Measurements from ENCODE around the gene RALGPS1.

RALGPS1 gene

DNA sequence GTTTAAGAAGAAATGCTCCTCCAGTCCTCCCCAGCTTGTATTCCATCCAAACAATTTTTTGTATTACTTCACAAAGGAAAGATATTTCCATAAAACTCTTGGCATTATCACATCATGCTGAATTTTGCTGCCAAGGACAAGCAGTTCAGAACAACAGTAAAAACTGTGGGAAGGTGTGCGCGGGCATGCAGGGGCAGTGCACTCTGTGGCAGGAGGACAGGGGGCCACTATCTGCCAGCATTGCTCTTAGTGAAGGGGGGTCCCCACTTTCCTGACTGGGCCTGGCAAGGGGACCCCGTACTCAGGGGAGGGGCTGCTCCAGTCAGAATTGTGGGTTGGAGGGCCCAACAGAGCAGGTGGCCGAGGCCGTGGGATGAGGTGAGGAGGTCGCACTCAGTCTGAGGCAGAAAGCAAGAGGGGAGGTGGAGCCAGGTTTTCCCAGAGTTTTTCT lies 175.1 kb downstream of the RALGPS1 start:
- H3K4me3 ChIP-seq (ENCODE audit: control insufficient read depth in 1 of 7, extremely low read depth in 1 of 7, insufficient read depth in 4 of 7, low read depth in 2 of 7, low read length in 6 of 7) = no peak overlapping the region
- POLR2A ChIA-PET = no interaction called here
- H3K9me3 ChIP-seq (ENCODE audit: control extremely low read depth in 1 of 5, control insufficient read depth in 4 of 5, insufficient read depth in 2 of 5, low read depth in 1 of 5, low read length in 4 of 5) = no peaks in the 10 kb centered on the region

DNA sequence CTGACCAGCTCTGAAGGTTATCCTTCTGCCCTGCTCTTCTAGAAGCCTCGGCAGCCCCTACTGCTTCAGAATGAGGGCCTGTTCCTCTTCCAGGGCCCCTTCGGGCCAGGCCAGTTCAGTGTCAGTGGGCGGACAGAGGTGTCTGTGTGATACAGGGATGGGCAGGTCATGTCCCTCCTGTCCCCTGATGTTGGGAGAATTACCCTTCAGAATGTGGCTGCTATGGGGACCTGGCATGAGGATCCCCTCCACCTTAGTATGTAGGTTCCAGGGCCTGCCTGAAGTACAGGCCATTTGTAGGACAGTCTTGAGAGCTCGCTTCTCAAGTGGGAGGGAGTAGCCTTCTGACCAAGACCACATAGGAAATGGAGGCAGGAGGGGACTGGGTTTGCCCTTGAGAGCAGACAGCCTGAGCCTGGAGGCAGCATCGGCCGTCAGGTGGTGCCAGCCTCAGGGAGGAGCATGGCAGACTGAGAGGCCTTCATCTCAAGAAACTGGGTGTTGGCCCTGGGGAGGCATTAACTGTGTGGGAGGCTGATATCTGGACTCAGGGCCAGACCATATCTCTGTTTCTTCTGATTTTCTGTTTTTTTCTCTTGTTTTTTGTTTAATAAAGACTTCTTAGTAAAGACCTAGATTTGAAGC lies 175.9 kb downstream of the RALGPS1 start:
- CTCF ChIA-PET = no interaction called here
- POLR2A ChIA-PET = no interaction called here
- peaks cover 0 to 6% (median 0%) of the 10 kb centered on the region in 5 experiments for H3K27me3 ChIP-seq (replicated peaks in 2 of 5; ENCODE audit: control insufficient read depth in 4 of 5, insufficient read depth in 5 of 5, low read length in 4 of 5)
- WGBS (ENCODE audit: insufficient coverage) = 98% methylated on average over 6 of the region's 6 CpGs
- H3K36me3 ChIP-seq (ENCODE audit: control insufficient read depth in 4 of 4, insufficient read depth in 4 of 4, low read length in 3 of 4) = no peaks in the 10 kb centered on the region
- no peak for DNase-seq
- H3K4me3 ChIP-seq (ENCODE audit: control insufficient read depth in 1 of 7, extremely low read depth in 1 of 7, insufficient read depth in 4 of 7, low read depth in 2 of 7, low read length in 6 of 7) = no peak overlapping the region
- no peak overlapping the region for H3K27ac ChIP-seq (ENCODE audit: insufficient read depth in 1 of 2, low read depth in 1 of 2, low read length in 2 of 2, poor library complexity in 1 of 2, severe bottlenecking in 2 of 2)
- no peaks in the 10 kb centered on the region for H3K9me3 ChIP-seq (ENCODE audit: control extremely low read depth in 1 of 5, control insufficient read depth in 4 of 5, insufficient read depth in 2 of 5, low read depth in 1 of 5, low read length in 4 of 5)
- H3K4me1 ChIP-seq (ENCODE audit: control extremely low read depth in 1 of 4, control insufficient read depth in 4 of 4, insufficient read depth in 4 of 4, low read length in 3 of 4) = no peaks in the 10 kb centered on the region

More for the DNA sequence above, 175.1 kb downstream of the RALGPS1 start:
- Histone ChIP-seq H3K36me3 (ENCODE audit: control insufficient read depth in 4 of 4, insufficient read depth in 4 of 4, low read length in 3 of 4) (no peaks in the 10 kb centered on the region), H3K27ac (ENCODE audit: insufficient read depth in 1 of 2, low read depth in 1 of 2, low read length in 2 of 2, poor library complexity in 1 of 2, severe bottlenecking in 2 of 2) (no peak overlapping the region), H3K27me3 (replicated peaks in 2 of 5; ENCODE audit: control insufficient read depth in 4 of 5, insufficient read depth in 5 of 5, low read length in 4 of 5) (peaks cover 0 to 6% (median 0%) of the 10 kb centered on the region in 5 experiments), H3K4me1 (ENCODE audit: control extremely low read depth in 1 of 4, control insufficient read depth in 4 of 4, insufficient read depth in 4 of 4, low read length in 3 of 4) (no peaks in the 10 kb centered on the region)
- CTCF ChIA-PET = no interaction called here
- 100% methylated on average over 3 of the region's 6 CpGs for WGBS (ENCODE audit: insufficient coverage)
- DNase-seq = no peak

DNA sequence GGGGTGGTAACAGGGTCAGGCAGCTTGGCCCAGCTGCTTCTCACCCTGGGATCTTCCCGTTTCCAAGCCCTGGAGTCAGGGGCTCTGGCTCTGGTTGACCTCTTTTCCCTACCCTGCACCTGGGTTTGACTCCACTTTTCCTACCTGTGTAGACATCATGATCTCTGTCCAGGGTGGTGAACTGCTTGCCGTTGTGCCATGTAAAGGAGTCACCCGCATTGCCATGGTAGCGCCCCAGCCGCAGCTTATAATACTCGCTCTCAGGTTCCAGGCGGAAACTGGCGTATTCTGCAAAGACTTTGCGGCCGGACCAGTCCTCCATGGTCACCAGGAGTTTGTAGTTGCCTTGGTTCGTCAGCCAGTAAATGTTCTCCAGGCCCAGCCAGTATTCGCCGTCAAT lies 176.9 kb downstream of the RALGPS1 start:
- ChIA-PET POLR2A (interaction anchor here (0.5 kb wide), 1 partner anchor 27 kb away, joined by 4 read pairs; no protein-coding TSS in a partner anchor), CTCF (no interaction called here)
- H3K27me3 ChIP-seq (replicated peaks in 2 of 5; ENCODE audit: control insufficient read depth in 4 of 5, insufficient read depth in 5 of 5, low read length in 4 of 5) = peaks cover 0 to 4% (median 0%) of the 10 kb centered on the region in 5 experiments
- H3K4me3 ChIP-seq (ENCODE audit: control insufficient read depth in 1 of 7, extremely low read depth in 1 of 7, insufficient read depth in 4 of 7, low read depth in 2 of 7, low read length in 6 of 7) = no peak overlapping the region
- WGBS (ENCODE audit: insufficient coverage) = 90% methylated on average over 13 of the region's 13 CpGs
- H3K4me1 ChIP-seq (ENCODE audit: control extremely low read depth in 1 of 4, control insufficient read depth in 4 of 4, insufficient read depth in 4 of 4, low read length in 3 of 4) = no peaks in the 10 kb centered on the region
- H3K36me3 ChIP-seq (ENCODE audit: control insufficient read depth in 4 of 4, insufficient read depth in 4 of 4, low read length in 3 of 4) = no peaks in the 10 kb centered on the region
- no peak for DNase-seq
- H3K27ac ChIP-seq (ENCODE audit: insufficient read depth in 1 of 2, low read depth in 1 of 2, low read length in 2 of 2, poor library complexity in 1 of 2, severe bottlenecking in 2 of 2) = no peak overlapping the region
- H3K9me3 ChIP-seq (ENCODE audit: control extremely low read depth in 1 of 5, control insufficient read depth in 4 of 5, insufficient read depth in 2 of 5, low read depth in 1 of 5, low read length in 4 of 5) = no peaks in the 10 kb centered on the region

DNA sequence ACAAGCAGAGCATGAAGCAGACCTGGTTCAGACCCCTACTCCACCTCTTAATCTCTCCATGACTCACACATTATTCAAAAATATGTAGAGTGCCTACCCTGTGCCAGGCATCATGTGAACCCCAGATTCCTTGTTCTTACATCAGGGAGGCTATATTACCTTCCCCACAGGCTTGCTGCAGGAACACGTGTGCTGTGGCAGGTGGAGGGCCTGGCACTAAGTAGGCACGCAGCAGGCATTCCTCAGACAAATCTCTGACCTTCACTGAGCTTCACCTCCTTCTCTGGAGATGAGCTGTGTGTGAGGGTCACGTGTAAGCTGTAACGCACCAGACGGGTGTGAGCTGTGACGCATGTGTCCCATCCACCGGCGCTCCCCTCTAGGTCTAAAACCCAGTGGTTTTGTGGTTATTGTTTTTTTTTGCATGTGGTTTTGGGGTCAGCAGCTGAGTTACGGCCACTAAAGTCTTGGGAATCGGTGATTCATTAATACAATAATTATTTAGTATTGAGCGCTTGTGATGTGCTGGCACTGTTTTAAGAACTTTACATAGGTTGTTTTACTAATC lies 177.5 kb downstream of the RALGPS1 start:
- 96% methylated on average over 4 of the region's 11 CpGs for WGBS (ENCODE audit: insufficient coverage)
- Histone ChIP-seq H3K36me3 (ENCODE audit: control insufficient read depth in 4 of 4, insufficient read depth in 4 of 4, low read length in 3 of 4) (no peaks in the 10 kb centered on the region), H3K9me3 (ENCODE audit: control extremely low read depth in 1 of 5, control insufficient read depth in 4 of 5, insufficient read depth in 2 of 5, low read depth in 1 of 5, low read length in 4 of 5) (no peaks in the 10 kb centered on the region), H3K27ac (ENCODE audit: insufficient read depth in 1 of 2, low read depth in 1 of 2, low read length in 2 of 2, poor library complexity in 1 of 2, severe bottlenecking in 2 of 2) (no peak overlapping the region), H3K27me3 (replicated peaks in 2 of 5; ENCODE audit: control insufficient read depth in 4 of 5, insufficient read depth in 5 of 5, low read length in 4 of 5) (peaks cover 0 to 2% (median 0%) of the 10 kb centered on the region in 5 experiments), H3K4me1 (ENCODE audit: control extremely low read depth in 1 of 4, control insufficient read depth in 4 of 4, insufficient read depth in 4 of 4, low read length in 3 of 4) (no peaks in the 10 kb centered on the region), H3K4me3 (ENCODE audit: control insufficient read depth in 1 of 7, extremely low read depth in 1 of 7, insufficient read depth in 4 of 7, low read depth in 2 of 7, low read length in 6 of 7) (no peak overlapping the region)
- ChIA-PET POLR2A (no interaction called here), CTCF (interaction anchor here (0.7 kb wide), 1 partner anchor 9 kb away, joined by 3 read pairs; no protein-coding TSS in a partner anchor)
- DNase-seq = no peak

DNA sequence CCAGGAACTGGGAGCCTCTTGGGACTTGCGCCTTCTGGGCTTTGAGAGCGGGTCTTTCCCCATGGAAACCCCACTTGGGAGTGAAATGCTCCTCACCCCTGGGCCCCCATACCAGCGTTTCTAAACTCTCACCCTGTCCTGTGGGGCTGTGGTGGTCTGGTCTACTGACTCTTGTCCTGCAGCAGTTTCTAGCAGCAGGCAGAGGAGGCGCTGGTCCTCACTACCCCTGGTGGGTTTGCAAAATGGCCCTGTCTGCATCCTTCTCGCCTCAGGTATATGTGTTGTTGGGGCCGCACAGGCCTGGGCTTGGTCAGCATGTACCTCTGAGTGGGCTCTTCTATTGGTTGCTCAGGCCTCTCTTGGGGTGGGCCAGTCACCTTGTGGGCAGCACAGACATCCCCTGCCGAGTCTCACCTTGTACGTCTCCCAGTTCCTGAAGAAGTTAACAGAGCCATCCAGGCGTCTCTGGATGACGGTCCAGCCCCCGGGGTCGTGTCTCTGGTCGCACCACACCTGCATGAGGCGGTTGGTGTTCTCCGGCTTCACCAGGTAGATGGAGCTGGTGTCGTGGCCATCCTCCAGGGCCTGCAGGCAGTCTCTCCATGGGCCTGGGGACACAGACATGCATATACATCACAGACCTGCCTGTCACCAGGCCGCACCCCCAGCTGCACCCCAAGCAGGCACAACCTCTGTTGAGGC lies 178.9 kb downstream of the RALGPS1 start:
- no peaks in the 10 kb centered on the region for H3K4me1 ChIP-seq (ENCODE audit: control extremely low read depth in 1 of 4, control insufficient read depth in 4 of 4, insufficient read depth in 4 of 4, low read length in 3 of 4)
- 95% methylated on average over 16 of the region's 17 CpGs for WGBS (ENCODE audit: insufficient coverage)
- CTCF ChIA-PET = interaction anchor here (1.0 kb wide), 1 partner anchor 10 kb away, joined by 3 read pairs; no protein-coding TSS in a partner anchor
- no peak overlapping the region for H3K4me3 ChIP-seq (ENCODE audit: control insufficient read depth in 1 of 7, extremely low read depth in 1 of 7, insufficient read depth in 4 of 7, low read depth in 2 of 7, low read length in 6 of 7)
- H3K36me3 ChIP-seq (ENCODE audit: control insufficient read depth in 4 of 4, insufficient read depth in 4 of 4, low read length in 3 of 4) = no peaks in the 10 kb centered on the region
- no peaks in the 10 kb centered on the region for H3K27me3 ChIP-seq (replicated peaks in 2 of 5; ENCODE audit: control insufficient read depth in 4 of 5, insufficient read depth in 5 of 5, low read length in 4 of 5)
- DNase-seq = no peak
- no peaks in the 10 kb centered on the region for H3K9me3 ChIP-seq (ENCODE audit: control extremely low read depth in 1 of 5, control insufficient read depth in 4 of 5, insufficient read depth in 2 of 5, low read depth in 1 of 5, low read length in 4 of 5)
- H3K27ac ChIP-seq (ENCODE audit: insufficient read depth in 1 of 2, low read depth in 1 of 2, low read length in 2 of 2, poor library complexity in 1 of 2, severe bottlenecking in 2 of 2) = no peak overlapping the region
- POLR2A ChIA-PET = no interaction called here

DNA sequence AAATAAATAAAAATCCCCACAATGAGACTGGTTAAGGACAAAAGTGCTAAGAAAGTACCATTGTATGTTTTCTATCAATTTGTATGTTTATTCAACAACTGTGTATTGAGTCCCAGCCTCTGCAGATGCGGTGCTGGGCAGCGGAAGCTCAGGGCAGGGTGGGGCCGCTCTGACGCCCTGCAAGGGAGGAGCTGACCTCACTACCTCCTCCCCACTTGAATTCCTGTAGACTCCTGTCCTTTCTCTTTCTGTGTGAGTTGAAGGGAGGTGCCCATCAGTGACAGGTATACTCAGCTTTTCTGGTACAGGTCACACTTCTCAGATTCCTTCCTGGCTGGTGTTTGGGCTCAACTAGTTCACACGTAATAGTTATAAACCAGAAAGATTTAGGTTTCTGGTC lies 180.8 kb downstream of the RALGPS1 start:
- no peak for DNase-seq
- ChIA-PET POLR2A (no interaction called here), CTCF (interaction anchor here (1.3 kb wide), 1 partner anchor 27 kb away, joined by 3 read pairs; the partner anchor contains the start of gene ANGPTL2)
- Histone ChIP-seq H3K27ac (ENCODE audit: insufficient read depth in 1 of 2, low read depth in 1 of 2, low read length in 2 of 2, poor library complexity in 1 of 2, severe bottlenecking in 2 of 2) (no peak overlapping the region), H3K9me3 (ENCODE audit: control extremely low read depth in 1 of 5, control insufficient read depth in 4 of 5, insufficient read depth in 2 of 5, low read depth in 1 of 5, low read length in 4 of 5) (no peaks in the 10 kb centered on the region), H3K36me3 (ENCODE audit: control insufficient read depth in 4 of 4, insufficient read depth in 4 of 4, low read length in 3 of 4) (no peaks in the 10 kb centered on the region), H3K4me1 (ENCODE audit: control extremely low read depth in 1 of 4, control insufficient read depth in 4 of 4, insufficient read depth in 4 of 4, low read length in 3 of 4) (no peaks in the 10 kb centered on the region), H3K27me3 (replicated peaks in 2 of 5; ENCODE audit: control insufficient read depth in 4 of 5, insufficient read depth in 5 of 5, low read length in 4 of 5) (no peaks in the 10 kb centered on the region), H3K4me3 (ENCODE audit: control insufficient read depth in 1 of 7, extremely low read depth in 1 of 7, insufficient read depth in 4 of 7, low read depth in 2 of 7, low read length in 6 of 7) (no peak overlapping the region)
- WGBS (ENCODE audit: insufficient coverage) = 100% methylated on average over 3 of the region's 5 CpGs

DNA sequence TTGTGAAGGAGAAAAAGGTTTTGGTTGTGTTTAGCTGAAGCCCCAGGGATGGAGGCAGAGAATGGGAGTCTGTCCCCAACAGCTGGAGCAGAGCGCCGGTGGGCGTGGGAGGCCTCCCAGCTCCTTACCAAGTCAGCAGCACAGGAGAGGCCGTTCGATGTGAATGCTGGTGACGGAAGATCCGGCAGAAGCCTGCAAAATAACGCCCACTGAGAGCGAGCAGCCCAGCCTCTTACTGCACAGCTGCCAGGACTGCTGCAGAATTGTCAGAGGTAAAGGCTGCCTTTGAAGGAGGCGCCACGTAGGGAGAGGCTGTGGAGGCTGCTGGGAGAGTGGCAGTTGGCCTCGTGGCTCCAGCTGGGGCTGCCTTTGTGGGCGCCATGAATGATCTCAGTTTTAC lies 181.6 kb downstream of the RALGPS1 start:
- ChIA-PET CTCF (interaction anchor here (1.1 kb wide), 1 partner anchor 26 kb away, joined by 3 read pairs; the partner anchor contains the start of gene ANGPTL2), POLR2A (no interaction called here)
- Histone ChIP-seq H3K9me3 (ENCODE audit: control extremely low read depth in 1 of 5, control insufficient read depth in 4 of 5, insufficient read depth in 2 of 5, low read depth in 1 of 5, low read length in 4 of 5) (no peaks in the 10 kb centered on the region), H3K27ac (ENCODE audit: insufficient read depth in 1 of 2, low read depth in 1 of 2, low read length in 2 of 2, poor library complexity in 1 of 2, severe bottlenecking in 2 of 2) (no peak overlapping the region), H3K4me1 (ENCODE audit: control extremely low read depth in 1 of 4, control insufficient read depth in 4 of 4, insufficient read depth in 4 of 4, low read length in 3 of 4) (no peaks in the 10 kb centered on the region), H3K36me3 (ENCODE audit: control insufficient read depth in 4 of 4, insufficient read depth in 4 of 4, low read length in 3 of 4) (no peaks in the 10 kb centered on the region), H3K4me3 (ENCODE audit: control insufficient read depth in 1 of 7, extremely low read depth in 1 of 7, insufficient read depth in 4 of 7, low read depth in 2 of 7, low read length in 6 of 7) (no peak overlapping the region), H3K27me3 (replicated peaks in 2 of 5; ENCODE audit: control insufficient read depth in 4 of 5, insufficient read depth in 5 of 5, low read length in 4 of 5) (no peaks in the 10 kb centered on the region)
- 100% methylated on average over 6 of the region's 13 CpGs for WGBS (ENCODE audit: insufficient coverage)
- no peak for DNase-seq
